ENCODE measurements around the gene FAM90A26. TPM values are rescaled to one million over a fixed set of nuclear protein-coding genes. Genes with fewer than 3 reads are reported as not detected.
"Not testable (repeated sequence)": the region's sequence is repeated elsewhere in the genome, so short reads cannot be mapped to it uniquely, and the experiment has no call there.

Gene FAM90A26
- not detected for total RNA-seq

- not testable (repeated sequence) for TF ChIP-seq CTCF (IDR thresholded peaks at IDR 0.05; ENCODE audit: low read depth)
Observed at GRCh38 chr4:9169791-9170459, at the start of gene FAM90A26. TSS of gene FAM90A26 (plus strand) at chr4:9170409. CDS start at chr4:9173173, 2,764 bp downstream.

- no peak for TF ChIP-seq CTCF (IDR thresholded peaks at IDR 0.05; ENCODE audit: low read depth)
Observed at GRCh38 chr4:9143421-9144080, 26.7 kb upstream of the FAM90A26 start.

GRCh38 chr4:9146967-9147366, 23.2 kb upstream of the FAM90A26 start:
- TF ChIP-seq CTCF (IDR thresholded peaks at IDR 0.05; ENCODE audit: low read depth): no peak

GRCh38 chr4:9210357-9210756, 40.1 kb downstream of the FAM90A26 start, which contains the start of gene USP17L10:
TSS of gene USP17L10 (plus strand) at chr4:9210657. CDS start at chr4:9210657, 0 bp downstream.
- not testable (repeated sequence) for TF ChIP-seq CTCF (IDR thresholded peaks at IDR 0.05; ENCODE audit: low read depth)

- not testable (repeated sequence) for TF ChIP-seq CTCF (IDR thresholded peaks at IDR 0.05; ENCODE audit: low read depth)
Observed at GRCh38 chr4:9215105-9215504, 44.9 kb downstream of the FAM90A26 start, which contains the start of gene USP17L11. TSS of gene USP17L11 (plus strand) at chr4:9215405. CDS start at chr4:9215405, 0 bp downstream.

- TF ChIP-seq CTCF (IDR thresholded peaks at IDR 0.05; ENCODE audit: low read depth): not testable (repeated sequence)
Observed at GRCh38 chr4:9219852-9220251, 49.6 kb downstream of the FAM90A26 start, which contains the start of gene USP17L12. TSS of gene USP17L12 (plus strand) at chr4:9220152. CDS start at chr4:9220152, 0 bp downstream.

- not testable (repeated sequence) for TF ChIP-seq CTCF (IDR thresholded peaks at IDR 0.05; ENCODE audit: low read depth)
Observed at GRCh38 chr4:9224596-9224995, 54.4 kb downstream of the FAM90A26 start, which contains the start of gene USP17L13. TSS of gene USP17L13 (plus strand) at chr4:9224896. CDS start at chr4:9224896, 0 bp downstream.
